Measurements from ENCODE around the gene FHIT. TPM values are rescaled to one million over a fixed set of nuclear protein-coding genes. Genes with fewer than 3 reads are reported as not detected.

Gene FHIT
- total and polyA plus RNA-seq, 2 experiments from 2014 or later = 0.22 to 0.90 TPM

GRCh38 chr3:60169755-60170154, 1081.5 kb downstream of the FHIT start:
- DNase-seq = no peak
- TF ChIP-seq EZH2phosphoT487 (IDR thresholded peaks at IDR 0.05; ENCODE audit: insufficient read depth, low read depth) (no peak), EZH2 (IDR thresholded peaks at IDR 0.05; ENCODE audit: insufficient read depth, poor library complexity, severe bottlenecking) (no peak)
- in situ Hi-C loops (cut with MboI) = no loop called here

GRCh38 chr3:60167186-60167585, 1084.1 kb downstream of the FHIT start:
- H3K36me3 ChIP-seq (ENCODE audit: low read depth) = no peaks in the 10 kb centered on the region
- no peak overlapping the region for H3K4me3 ChIP-seq
- no peaks in the 10 kb centered on the region for H3K27me3 ChIP-seq (replicated peaks; ENCODE audit: insufficient read depth)
- H3K9me3 ChIP-seq (ENCODE audit: low read depth) = no peaks in the 10 kb centered on the region
- in situ Hi-C loops (cut with MboI) = no loop called here
- no peak overlapping the region for H3K9ac ChIP-seq
- no peaks in the 10 kb centered on the region for H3K79me2 ChIP-seq (ENCODE audit: insufficient read depth)
- no peak for DNase-seq
- H3K9me2 ChIP-seq (ENCODE audit: insufficient read depth) = no peaks in the 10 kb centered on the region
- H4K20me1 ChIP-seq (ENCODE audit: insufficient read depth) = no peaks in the 10 kb centered on the region
- H2AFZ ChIP-seq = no peak overlapping the region
- H3K27ac ChIP-seq = no peak overlapping the region
- TF ChIP-seq EZH2 (IDR thresholded peaks at IDR 0.05; ENCODE audit: insufficient read depth, poor library complexity, severe bottlenecking) = no peak
- no peak for TF ChIP-seq EZH2phosphoT487 (IDR thresholded peaks at IDR 0.05; ENCODE audit: insufficient read depth, low read depth)
- no peaks in the 10 kb centered on the region for H3F3A ChIP-seq (ENCODE audit: insufficient read depth)
- no peaks in the 10 kb centered on the region for H3K4me1 ChIP-seq (ENCODE audit: insufficient read depth)
- no peak overlapping the region for H3K4me2 ChIP-seq (ENCODE audit: unreplicated experiment)

More at GRCh38 chr3:60169755-60170154, 1081.5 kb downstream of the FHIT start:
- no peaks in the 10 kb centered on the region for H3F3A ChIP-seq (ENCODE audit: insufficient read depth)
- no peaks in the 10 kb centered on the region for H3K4me1 ChIP-seq (ENCODE audit: insufficient read depth)
- no peaks in the 10 kb centered on the region for H3K9me3 ChIP-seq (ENCODE audit: low read depth)
- H3K9ac ChIP-seq = no peak overlapping the region
- no peaks in the 10 kb centered on the region for H3K27me3 ChIP-seq (replicated peaks; ENCODE audit: insufficient read depth)
- no peak overlapping the region for H2AFZ ChIP-seq
- H3K36me3 ChIP-seq (ENCODE audit: low read depth) = no peaks in the 10 kb centered on the region
- H3K9me2 ChIP-seq (ENCODE audit: insufficient read depth) = no peaks in the 10 kb centered on the region
- no peaks in the 10 kb centered on the region for H3K79me2 ChIP-seq (ENCODE audit: insufficient read depth)
- no peak overlapping the region for H3K4me2 ChIP-seq (ENCODE audit: unreplicated experiment)
- 68 to 69% methylated on average over 5 of the region's 5 CpGs for WGBS, 2 experiments (ENCODE audit: low coverage in 1 of 2, low lambda C conversion rate in 2 of 2, missing lambda C conversion rate in 2 of 2)
- no peaks in the 10 kb centered on the region for H4K20me1 ChIP-seq (ENCODE audit: insufficient read depth)
- no peak overlapping the region for H3K27ac ChIP-seq
- no peak overlapping the region for H3K4me3 ChIP-seq

- H4K20me1 ChIP-seq (ENCODE audit: insufficient read depth) = no peaks in the 10 kb centered on the region
- H3K4me1 ChIP-seq (ENCODE audit: insufficient read depth) = no peaks in the 10 kb centered on the region
- no peaks in the 10 kb centered on the region for H3K79me2 ChIP-seq (ENCODE audit: insufficient read depth)
- in situ Hi-C loops (cut with MboI) = no loop called here
- no peaks in the 10 kb centered on the region for H3F3A ChIP-seq (ENCODE audit: insufficient read depth)
- no peak overlapping the region for H3K4me2 ChIP-seq (ENCODE audit: unreplicated experiment)
- H3K4me3 ChIP-seq = no peak overlapping the region
- H3K36me3 ChIP-seq (ENCODE audit: low read depth) = no peaks in the 10 kb centered on the region
- H3K27ac ChIP-seq = no peak overlapping the region
- no peak for TF ChIP-seq EZH2phosphoT487 (IDR thresholded peaks at IDR 0.05; ENCODE audit: insufficient read depth, low read depth)
- TF ChIP-seq EZH2 (IDR thresholded peaks at IDR 0.05; ENCODE audit: insufficient read depth, poor library complexity, severe bottlenecking) = no peak
- no peak overlapping the region for H2AFZ ChIP-seq
- WGBS, 2 experiments (ENCODE audit: low coverage in 1 of 2, low lambda C conversion rate in 2 of 2, missing lambda C conversion rate in 2 of 2) = 32 to 36% methylated on average over 11 of the region's 11 CpGs
- H3K27me3 ChIP-seq (replicated peaks; ENCODE audit: insufficient read depth) = no peaks in the 10 kb centered on the region
- no peaks in the 10 kb centered on the region for H3K9me2 ChIP-seq (ENCODE audit: insufficient read depth)
- peak; percentile 4 for DNase-seq
- no peak overlapping the region for H3K9ac ChIP-seq
- H3K9me3 ChIP-seq (ENCODE audit: low read depth) = no peaks in the 10 kb centered on the region
Measured at GRCh38 chr3:60160822-60161748, 1090.2 kb downstream of the FHIT start.

- Histone ChIP-seq H3K9ac (no peak overlapping the region), H3K79me2 (ENCODE audit: insufficient read depth) (no peaks in the 10 kb centered on the region), H3F3A (ENCODE audit: insufficient read depth) (no peaks in the 10 kb centered on the region), H3K27me3 (replicated peaks; ENCODE audit: insufficient read depth) (no peaks in the 10 kb centered on the region), H3K4me3 (no peak overlapping the region), H3K27ac (no peak overlapping the region), H2AFZ (no peak overlapping the region), H3K4me1 (ENCODE audit: insufficient read depth) (no peaks in the 10 kb centered on the region), H3K9me3 (ENCODE audit: low read depth) (no peaks in the 10 kb centered on the region), H3K4me2 (ENCODE audit: unreplicated experiment) (no peak overlapping the region), H3K36me3 (ENCODE audit: low read depth) (no peaks in the 10 kb centered on the region), H4K20me1 (ENCODE audit: insufficient read depth) (no peaks in the 10 kb centered on the region), H3K9me2 (ENCODE audit: insufficient read depth) (no peaks in the 10 kb centered on the region)
- no peak for DNase-seq
- TF ChIP-seq EZH2 (IDR thresholded peaks at IDR 0.05; ENCODE audit: insufficient read depth, poor library complexity, severe bottlenecking) (no peak), EZH2phosphoT487 (IDR thresholded peaks at IDR 0.05; ENCODE audit: insufficient read depth, low read depth) (no peak)
- in situ Hi-C loops (cut with MboI) = no loop called here
- WGBS, 2 experiments (ENCODE audit: low coverage in 1 of 2, low lambda C conversion rate in 2 of 2, missing lambda C conversion rate in 2 of 2) = 54 to 61% methylated on average over 4 of the region's 4 CpGs
Measured at GRCh38 chr3:60160111-60160821, 1091.0 kb downstream of the FHIT start.

Data from GM23248 (cell line).